IMR-90 (cell line): ENCODE measurements around the gene RFK. TPM values are rescaled to one million over a fixed set of nuclear protein-coding genes. Genes with fewer than 3 reads are reported as not detected.
A peak's percentile ranks its signal among the peaks of the same experiment; 100 is the strongest.

Experiments
- ATAC-seq: fragments of 200-7000 bp; cut with Tn5 transposase; 2 replicates; pipeline ENCODE4 v1.9.1; 2020; ENCODE audit warnings: low read depth, mild to moderate bottlenecking, moderate library complexity
- BruUV-seq: library from RNA; stranded (reverse); fragments of 400-500 nt; replicated peaks from 2 replicates; lab custom pipeline; 2021; lab: Mats Ljungman, UMichigan
- CTCF ChIA-PET: fragments of 300-600 bp; formaldehyde crosslinking; extraction: SDS; loops from one replicate; lab custom pipeline; 2021; ENCODE audit warnings: antibody characterized with exemption; lab: Yijun Ruan, JAX
- POLR2A ChIA-PET: fragments of 300-600 bp; sonication (Branson Sonifier 250); formaldehyde crosslinking; loops from one replicate; lab custom pipeline; 2022; ENCODE audit warnings: antibody characterized with exemption; ENCODE audit not compliant: unreplicated experiment; lab: Charles Lee
- DNase-seq: peaks from one replicate; pipeline ENCODE4 v3.0.0; 2013
- H2AFZ ChIP-seq: replicated peaks from 2 replicates; pipeline ENCODE3; 2013; ENCODE audit warnings: low read length, mild to moderate bottlenecking; ENCODE audit not compliant: poor library complexity
- H2AK5ac ChIP-seq: 2 replicates; pipeline ENCODE4 v1.6.1; 2013; ENCODE audit warnings: low read depth, low read length, inconsistent platforms
- H2AK9ac ChIP-seq: replicated peaks from 2 replicates; pipeline ENCODE3; 2013; ENCODE audit warnings: mild to moderate bottlenecking, low read depth, low read length, moderate library complexity; ENCODE audit not compliant: poor library complexity
- H2BK120ac ChIP-seq: 2 replicates; pipeline ENCODE4 v1.6.1; 2013; ENCODE audit warnings: low read depth, low read length, inconsistent platforms
- H2BK15ac ChIP-seq: 3 replicates; pipeline ENCODE4 v1.6.1; 2013; ENCODE audit warnings: low read depth, low read length, inconsistent platforms
- H2BK20ac ChIP-seq: 2 replicates; pipeline ENCODE4 v1.6.1; 2013; ENCODE audit warnings: low read depth, mild to moderate bottlenecking, inconsistent platforms, low read length, moderate library complexity
- H2BK5ac ChIP-seq: 2 replicates; pipeline ENCODE4 v1.6.1; 2013; ENCODE audit warnings: mild to moderate bottlenecking, low read depth, low read length, inconsistent platforms; ENCODE audit not compliant: poor library complexity, severe bottlenecking
- H3K14ac ChIP-seq: replicated peaks from 2 replicates; pipeline ENCODE4 v1.6.1; 2013; ENCODE audit warnings: low read depth, low read length, inconsistent platforms
- H3K18ac ChIP-seq: 2 replicates; pipeline ENCODE4 v1.6.1; 2013; ENCODE audit warnings: low read depth, low read length, control low read depth
- H3K23ac ChIP-seq: 2 replicates; pipeline ENCODE4 v1.6.1; 2013; ENCODE audit warnings: low read depth, low read length, inconsistent platforms
- H3K27ac ChIP-seq: 2 replicates; pipeline ENCODE4 v1.5.1; 2013; ENCODE audit warnings: mild to moderate bottlenecking, control low read depth, low read length; ENCODE audit not compliant: insufficient read depth
- H3K27me3 ChIP-seq: 2 replicates; pipeline ENCODE4 v1.6.1; 2013; ENCODE audit warnings: low read length; ENCODE audit not compliant: control insufficient read depth, insufficient read depth
- H3K36me3 ChIP-seq: 2 replicates; pipeline ENCODE4 v1.6.1; 2013; ENCODE audit warnings: low read length, mixed read lengths; ENCODE audit not compliant: control insufficient read depth, insufficient read depth
- H3K4ac ChIP-seq: 2 replicates; pipeline ENCODE4 v1.6.1; 2013; ENCODE audit warnings: low read depth, low read length, inconsistent platforms
- H3K4me1 ChIP-seq: 2 replicates; pipeline ENCODE4 v1.6.1; 2013; ENCODE audit warnings: low read length, mixed read lengths; ENCODE audit not compliant: control insufficient read depth, insufficient read depth
- H3K4me2 ChIP-seq: 2 replicates; pipeline ENCODE4 v1.6.1; 2013; ENCODE audit warnings: low read depth, mild to moderate bottlenecking, control low read depth, low read length, moderate library complexity
- H3K4me3 ChIP-seq: 2 replicates; pipeline ENCODE4 v1.5.1; 2013; ENCODE audit warnings: low read depth, mild to moderate bottlenecking, control low read depth, low read length, moderate library complexity; ENCODE audit not compliant: insufficient read depth
- H3K56ac ChIP-seq: 2 replicates; pipeline ENCODE4 v1.6.1; 2013; ENCODE audit warnings: low read length, inconsistent platforms; ENCODE audit not compliant: insufficient read depth; ENCODE audit errors: extremely low read depth
- H3K79me1 ChIP-seq, 2 experiments: 2 replicates each; pipeline ENCODE4 v1.6.1; 2013; ENCODE audit warnings: low read length in 2 of 2, inconsistent platforms in 1 of 2, low read depth in 1 of 2
- H3K9ac ChIP-seq: 2 replicates; pipeline ENCODE4 v1.6.1; 2013; ENCODE audit warnings: low read depth, low read length, control low read depth
- H3K9me1 ChIP-seq: 2 replicates; pipeline ENCODE4 v1.6.1; 2013; ENCODE audit warnings: low read length, inconsistent platforms; ENCODE audit not compliant: insufficient read depth
- H3K9me3 ChIP-seq: 2 replicates; pipeline ENCODE4 v1.6.1; 2013; ENCODE audit warnings: low read length; ENCODE audit not compliant: control insufficient read depth, insufficient read depth
- H4K20me1 ChIP-seq: 2 replicates; pipeline ENCODE4 v1.6.1; 2013; ENCODE audit warnings: low read length, inconsistent platforms; ENCODE audit not compliant: insufficient read depth
- H4K5ac ChIP-seq: 2 replicates; pipeline ENCODE4 v1.6.1; 2013; ENCODE audit warnings: mild to moderate bottlenecking, low read depth, low read length, control low read depth
- H4K8ac ChIP-seq, 2 experiments: 2 replicates each; pipeline ENCODE4 v1.6.1; 2013; ENCODE audit warnings: low read depth in 2 of 2, low read length in 2 of 2, control low read depth in 1 of 2, inconsistent platforms in 1 of 2
- H4K91ac ChIP-seq: 2 replicates; pipeline ENCODE4 v1.6.1; 2013; ENCODE audit warnings: low read depth, low read length, inconsistent platforms; ENCODE audit not compliant: insufficient read depth
- BHLHE40 ChIP-seq: fragments of 150-350 bp; IDR thresholded peaks from 2 replicates; pipeline ENCODE4 v1.6.1; 2016; ENCODE audit warnings: mild to moderate bottlenecking, low read depth, low read length
- CHD1 ChIP-seq: IDR thresholded peaks from 2 replicates; pipeline ENCODE4 v1.6.1; 2012; ENCODE audit warnings: low read depth, low read length, improper control_type of control experiment
- MXI1 ChIP-seq: IDR thresholded peaks from 2 replicates; pipeline ENCODE4 v1.6.1; 2012; ENCODE audit warnings: low read depth, mild to moderate bottlenecking, low read length, moderate library complexity, borderline replicate concordance
- RAD21 ChIP-seq: IDR thresholded peaks from 2 replicates; pipeline ENCODE4 v1.6.1; 2012; ENCODE audit warnings: low read length, improper control_type of control experiment
- RCOR1 ChIP-seq: IDR thresholded peaks from 2 replicates; pipeline ENCODE4 v1.6.1; 2012; ENCODE audit warnings: mild to moderate bottlenecking, low read length, improper control_type of control experiment; ENCODE audit not compliant: insufficient replicate concordance
- SMC3 ChIP-seq: fragments of 150-350 bp; IDR thresholded peaks from 2 replicates; pipeline ENCODE4 v1.6.1; 2016; ENCODE audit warnings: low read depth, mild to moderate bottlenecking, antibody characterized with exemption, low read length, moderate library complexity
- WGBS, 2 experiments: methylation state at CpG; one replicate each; pipeline versions ENCODE4 v1.1.5 to v1.1.7; 2013; ENCODE audit warnings: missing lambda C conversion rate in 2 of 2; ENCODE audit not compliant: insufficient read length in 1 of 2; ENCODE audit errors: extremely low coverage in 2 of 2; 5-methylcytosine and 5-hydroxymethylcytosine counted together
- dilution Hi-C: fragments of 300-500 bp; cut with HindIII; formaldehyde crosslinking; loops from one replicate; pipeline ENCODE4 v1.14.3; 2018; ENCODE audit warnings: low sequenced_read_pairs; ENCODE audit not compliant: unreplicated experiment
- in situ Hi-C: fragments of 300-500 bp; cut with MboI; formaldehyde crosslinking; loops from 3 replicates; pipeline ENCODE4 v1.14.3; 2019; ENCODE audit warnings: low sequenced_read_pairs, inconsistent platforms, mixed read lengths
- intact Hi-C: fragments of 100-400 bp; cut with micrococcal nuclease; formaldehyde crosslinking; loops from 2 replicates; pipeline ENCODE4 v1.10.0; 2022
- polyA plus RNA-seq, 3 experiments: library from polyadenylated mRNA; depleted of rRNA; stranded (reverse); fragments of >200 nt; gene quantifications; 2 replicates each; pipeline ENCODE4 v1.2.3, GENCODE V29; 2012; ENCODE audit warnings: low replicate concordance in 1 of 3
- total RNA-seq: library from RNA; depleted of rRNA; stranded (reverse); fragments of >200 nt; gene quantifications from 2 replicates; pipeline ENCODE4 v1.2.3, GENCODE V29; 2012

The RFK gene
- total and polyA plus RNA-seq, 2 of the 4 experiments (the other 2 are of a cell fraction): 10.3 to 13.8 TPM

DNA sequence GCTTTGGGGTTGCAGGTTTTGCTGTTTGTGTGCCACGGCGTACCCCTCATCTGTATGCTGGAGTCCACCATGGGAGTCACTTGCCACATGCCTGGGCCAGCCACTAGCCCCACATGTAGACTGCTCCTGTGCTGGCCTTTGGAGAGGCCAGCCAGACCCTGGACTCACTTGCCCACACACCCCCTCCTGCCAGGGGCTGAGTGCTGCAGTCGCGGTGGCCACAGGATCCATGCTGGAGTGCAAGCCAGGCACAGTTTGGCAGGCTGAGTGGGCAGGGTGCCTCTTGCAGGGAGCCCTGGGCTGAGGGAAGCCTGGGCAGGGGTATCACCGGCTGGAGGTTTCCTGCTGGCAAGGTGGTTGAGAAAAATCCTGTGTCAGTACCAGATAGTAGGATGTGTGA lies 39.2 kb upstream of the RFK start:
- BruUV-seq: no TSS peak
- TF ChIP-seq BHLHE40 (no peak), SMC3 (no peak), RAD21 (no peak), CHD1 (no peak), MXI1 (no peak), RCOR1 (no peak)
- H3K9ac ChIP-seq: no peak overlapping the region

More for the DNA sequence above, 39.2 kb upstream of the RFK start:
- Histone ChIP-seq H4K5ac (no peak overlapping the region), H3K79me1 (no peaks in the 10 kb centered on the region), H4K20me1 (no peaks in the 10 kb centered on the region), H3K9me1 (no peaks in the 10 kb centered on the region), H3K4ac (no peak overlapping the region), H4K8ac (no peak overlapping the region), H2AK9ac (peak overlapping the region; percentile 29), H4K91ac (no peak overlapping the region; the same call in 1 of the 2 replicates), H2AK5ac (no peak overlapping the region), H3K4me1 (peaks cover 4% of the 10 kb centered on the region), H2BK5ac (no peak overlapping the region), H3K36me3 (no peaks in the 10 kb centered on the region), H3K4me3 (no peak overlapping the region), H3K56ac (no peak overlapping the region), H2BK15ac (no peak overlapping the region), H3K23ac (no peak overlapping the region), H3K14ac (no peak overlapping the region), H3K9me3 (no peaks in the 10 kb centered on the region), H3K27ac (no peak overlapping the region), H2AFZ (peak overlapping the region; percentile 28), H2BK20ac (no peak overlapping the region), H3K18ac (no peak overlapping the region), H2BK120ac (no peak overlapping the region), H3K27me3 (no peaks in the 10 kb centered on the region), H3K4me2 (0 out of 2 replicates have a peak overlapping the region, but pooled peaks have one; percentile 59)
- DNase-seq (no peak), ATAC-seq (peak; percentile 64)
- CTCF ChIA-PET: interaction anchor here (1.2 kb wide), 1 partner anchor 225 kb away, joined by 3 read pairs; no protein-coding TSS in a partner anchor
- in situ Hi-C loops: no loop called here
- WGBS, 2 experiments: no CpG with 5 or more reads among the region's 5 CpGs
- dilution Hi-C loops: no loop called here
- intact Hi-C loops: no loop called here
- POLR2A ChIA-PET: no interaction called here
